ENCODE data around the gene ISM1.

Gene ISM1

GRCh38 chr20:13322621-13323020 is 101.5 kb downstream of the ISM1 start:
- Histone ChIP-seq H3K36me3 (ENCODE audit: control insufficient read depth in 1 of 2, insufficient read depth in 2 of 2, low read length in 2 of 2) (no peaks in the 10 kb centered on the region), H3K27ac (ENCODE audit: low read length) (no peak overlapping the region)

GRCh38 chr20:13325033-13325432 is 104.0 kb downstream of the ISM1 start:
- Histone ChIP-seq H3K4me3 (ENCODE audit: low read depth in 1 of 2, low read length in 2 of 2) (no peak overlapping the region), H3K36me3 (ENCODE audit: control insufficient read depth in 1 of 2, insufficient read depth in 2 of 2, low read length in 2 of 2) (no peaks in the 10 kb centered on the region), H3K9me3 (ENCODE audit: control insufficient read depth in 1 of 2, low read length in 2 of 2) (no peaks in the 10 kb centered on the region), H3K27me3 (ENCODE audit: low read depth, low read length) (no peaks in the 10 kb centered on the region), H3K4me1 (ENCODE audit: control insufficient read depth in 1 of 2, insufficient read depth in 2 of 2, low read length in 2 of 2) (peaks cover 0 to 11% of the 10 kb centered on the region in 2 donors), H3K27ac (ENCODE audit: low read length) (no peak overlapping the region)

More at GRCh38 chr20:13322621-13323020, 101.5 kb downstream of the ISM1 start:
- Histone ChIP-seq H3K4me3 (ENCODE audit: low read depth in 1 of 2, low read length in 2 of 2) (no peak overlapping the region), H3K9me3 (ENCODE audit: control insufficient read depth in 1 of 2, low read length in 2 of 2) (no peaks in the 10 kb centered on the region), H3K27me3 (ENCODE audit: low read depth, low read length) (no peaks in the 10 kb centered on the region), H3K4me1 (ENCODE audit: control insufficient read depth in 1 of 2, insufficient read depth in 2 of 2, low read length in 2 of 2) (peaks cover 0 to 11% of the 10 kb centered on the region in 2 donors)

GRCh38 chr20:13325796-13326340 is 104.8 kb downstream of the ISM1 start:
- no peaks in the 10 kb centered on the region for H3K27me3 ChIP-seq (ENCODE audit: low read depth, low read length)
- H3K9me3 ChIP-seq (ENCODE audit: control insufficient read depth in 1 of 2, low read length in 2 of 2), result no peaks in the 10 kb centered on the region
- peaks cover 0 to 11% of the 10 kb centered on the region in 2 donors for H3K4me1 ChIP-seq (ENCODE audit: control insufficient read depth in 1 of 2, insufficient read depth in 2 of 2, low read length in 2 of 2)
- H3K36me3 ChIP-seq (ENCODE audit: control insufficient read depth in 1 of 2, insufficient read depth in 2 of 2, low read length in 2 of 2), result no peaks in the 10 kb centered on the region
- H3K4me3 ChIP-seq (ENCODE audit: low read depth in 1 of 2, low read length in 2 of 2), result no peak overlapping the region
- no peak overlapping the region for H3K27ac ChIP-seq (ENCODE audit: low read length)

DNA sequence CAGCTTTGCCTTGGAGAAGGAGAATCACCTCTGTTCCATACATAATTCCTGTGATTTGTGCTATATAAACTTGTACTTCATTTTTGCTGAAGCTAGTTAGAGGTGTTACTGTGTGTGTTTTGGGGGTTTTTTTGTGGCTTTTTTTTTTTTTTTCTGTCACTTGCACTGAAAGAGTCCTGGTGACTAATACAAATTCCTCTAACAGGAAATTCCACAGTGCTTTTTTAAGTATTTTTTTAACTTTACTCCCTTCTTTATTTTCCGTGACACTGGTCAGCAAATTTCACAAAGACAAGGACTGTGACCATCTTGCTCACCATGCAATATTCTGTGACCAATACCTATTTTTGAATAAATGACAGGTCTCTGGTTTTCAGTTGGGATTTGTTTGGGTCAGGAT is 110.5 kb downstream of the ISM1 start:
- no peaks in the 10 kb centered on the region for H3K27me3 ChIP-seq (ENCODE audit: low read depth, low read length)
- H3K4me1 ChIP-seq (ENCODE audit: control insufficient read depth in 1 of 2, insufficient read depth in 2 of 2, low read length in 2 of 2), result no peaks in the 10 kb centered on the region
- no peak overlapping the region for H3K27ac ChIP-seq (ENCODE audit: low read length)
- no peak overlapping the region for H3K4me3 ChIP-seq (ENCODE audit: low read depth in 1 of 2, low read length in 2 of 2)
- H3K36me3 ChIP-seq (ENCODE audit: control insufficient read depth in 1 of 2, insufficient read depth in 2 of 2, low read length in 2 of 2), result no peaks in the 10 kb centered on the region
- H3K9me3 ChIP-seq (ENCODE audit: control insufficient read depth in 1 of 2, low read length in 2 of 2), result no peaks in the 10 kb centered on the region

DNA sequence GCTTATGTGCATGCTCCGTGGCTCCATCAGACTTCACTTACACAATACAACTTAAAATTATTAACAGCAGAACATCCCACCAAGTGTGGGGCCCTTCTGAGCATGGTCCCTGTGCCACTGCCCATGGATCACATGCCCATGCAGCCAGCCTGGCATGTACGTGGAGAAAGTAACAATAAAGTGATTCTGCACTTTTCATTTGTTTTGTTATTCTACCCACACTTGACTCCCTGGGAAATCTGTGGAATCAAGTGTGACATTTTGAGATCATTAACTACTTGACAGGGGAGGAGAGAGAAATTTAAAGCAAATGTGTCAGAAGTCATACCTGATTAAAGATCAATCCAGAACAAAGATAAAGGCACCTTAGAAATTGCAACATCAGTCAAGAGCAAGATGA is 112.0 kb downstream of the ISM1 start:
- H3K27ac ChIP-seq (ENCODE audit: low read length), result no peak overlapping the region
- no peaks in the 10 kb centered on the region for H3K27me3 ChIP-seq (ENCODE audit: low read depth, low read length)
- no peaks in the 10 kb centered on the region for H3K9me3 ChIP-seq (ENCODE audit: control insufficient read depth in 1 of 2, low read length in 2 of 2)
- no peaks in the 10 kb centered on the region for H3K36me3 ChIP-seq (ENCODE audit: control insufficient read depth in 1 of 2, insufficient read depth in 2 of 2, low read length in 2 of 2)
- H3K4me3 ChIP-seq (ENCODE audit: low read depth in 1 of 2, low read length in 2 of 2), result no peak overlapping the region
- no peaks in the 10 kb centered on the region for H3K4me1 ChIP-seq (ENCODE audit: control insufficient read depth in 1 of 2, insufficient read depth in 2 of 2, low read length in 2 of 2)

DNA sequence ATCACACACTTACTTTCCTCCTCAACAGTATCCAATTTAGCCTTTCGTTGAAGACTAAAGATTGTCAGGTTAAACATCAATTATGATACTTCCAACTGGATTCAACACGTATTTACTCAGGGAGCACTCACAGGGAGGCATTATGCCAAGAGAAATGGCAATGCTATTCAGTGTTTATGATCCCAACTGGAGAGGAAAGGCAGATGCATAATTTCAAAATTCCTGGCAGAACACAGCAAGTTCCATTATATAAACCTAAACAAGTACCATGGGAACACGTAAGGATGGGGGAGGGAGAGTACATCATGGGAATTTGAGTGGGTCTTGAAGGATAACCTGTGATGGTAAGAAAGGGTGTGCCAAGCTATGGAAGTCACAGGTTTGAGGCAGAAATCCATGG is 112.7 kb downstream of the ISM1 start:
- Histone ChIP-seq H3K9me3 (ENCODE audit: control insufficient read depth in 1 of 2, low read length in 2 of 2) (no peaks in the 10 kb centered on the region), H3K27me3 (ENCODE audit: low read depth, low read length) (no peaks in the 10 kb centered on the region), H3K36me3 (ENCODE audit: control insufficient read depth in 1 of 2, insufficient read depth in 2 of 2, low read length in 2 of 2) (no peaks in the 10 kb centered on the region), H3K4me1 (ENCODE audit: control insufficient read depth in 1 of 2, insufficient read depth in 2 of 2, low read length in 2 of 2) (no peaks in the 10 kb centered on the region), H3K4me3 (ENCODE audit: low read depth in 1 of 2, low read length in 2 of 2) (no peak overlapping the region), H3K27ac (ENCODE audit: low read length) (peak overlapping the region; percentile 61)

- Histone ChIP-seq H3K9me3 (ENCODE audit: control insufficient read depth in 1 of 2, low read length in 2 of 2) (no peaks in the 10 kb centered on the region), H3K36me3 (ENCODE audit: control insufficient read depth in 1 of 2, insufficient read depth in 2 of 2, low read length in 2 of 2) (no peaks in the 10 kb centered on the region), H3K27ac (ENCODE audit: low read length) (no peak overlapping the region), H3K4me1 (ENCODE audit: control insufficient read depth in 1 of 2, insufficient read depth in 2 of 2, low read length in 2 of 2) (no peaks in the 10 kb centered on the region), H3K27me3 (ENCODE audit: low read depth, low read length) (no peaks in the 10 kb centered on the region), H3K4me3 (ENCODE audit: low read depth in 1 of 2, low read length in 2 of 2) (no peak overlapping the region)
These were observed 115.4 kb downstream of the ISM1 start for GRCh38 chr20:13336308-13337089.

DNA sequence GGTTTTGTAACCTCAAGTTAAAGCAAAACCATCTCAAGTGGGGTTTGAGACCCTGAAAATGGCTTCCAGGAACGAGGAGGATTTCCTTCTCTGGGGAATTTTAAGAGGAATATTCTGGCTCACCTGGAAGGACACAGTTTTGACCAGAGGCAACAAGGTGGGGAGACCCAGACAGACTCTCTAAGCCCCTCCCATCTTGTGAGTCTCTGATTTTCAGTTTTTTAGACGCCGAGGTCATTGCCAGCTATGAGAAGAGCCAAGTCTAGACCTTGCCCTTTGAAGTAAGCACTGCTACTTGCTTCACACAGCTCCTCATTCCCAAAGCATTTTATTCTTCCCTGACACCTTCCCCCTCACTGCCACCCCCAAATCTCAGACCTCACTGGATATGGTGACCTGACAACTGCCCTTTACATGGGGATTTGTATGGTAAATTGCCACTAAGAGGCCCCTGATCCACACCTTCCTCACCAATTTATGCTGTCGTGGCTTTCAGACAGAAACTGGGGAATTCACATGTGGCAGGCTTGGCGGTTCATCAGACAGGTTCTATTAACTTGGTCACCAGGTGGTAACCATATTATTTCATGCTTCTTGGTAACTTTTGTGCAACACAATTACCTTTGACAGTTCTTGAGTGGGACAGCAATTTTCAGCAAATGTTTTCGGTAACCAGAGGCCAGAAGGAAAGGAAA is 116.2 kb downstream of the ISM1 start:
- Histone ChIP-seq H3K9me3 (ENCODE audit: control insufficient read depth in 1 of 2, low read length in 2 of 2) (no peaks in the 10 kb centered on the region), H3K4me1 (ENCODE audit: control insufficient read depth in 1 of 2, insufficient read depth in 2 of 2, low read length in 2 of 2) (no peaks in the 10 kb centered on the region), H3K36me3 (ENCODE audit: control insufficient read depth in 1 of 2, insufficient read depth in 2 of 2, low read length in 2 of 2) (no peaks in the 10 kb centered on the region), H3K27ac (ENCODE audit: low read length) (no peak overlapping the region), H3K27me3 (ENCODE audit: low read depth, low read length) (no peaks in the 10 kb centered on the region), H3K4me3 (ENCODE audit: low read depth in 1 of 2, low read length in 2 of 2) (no peak overlapping the region)

DNA sequence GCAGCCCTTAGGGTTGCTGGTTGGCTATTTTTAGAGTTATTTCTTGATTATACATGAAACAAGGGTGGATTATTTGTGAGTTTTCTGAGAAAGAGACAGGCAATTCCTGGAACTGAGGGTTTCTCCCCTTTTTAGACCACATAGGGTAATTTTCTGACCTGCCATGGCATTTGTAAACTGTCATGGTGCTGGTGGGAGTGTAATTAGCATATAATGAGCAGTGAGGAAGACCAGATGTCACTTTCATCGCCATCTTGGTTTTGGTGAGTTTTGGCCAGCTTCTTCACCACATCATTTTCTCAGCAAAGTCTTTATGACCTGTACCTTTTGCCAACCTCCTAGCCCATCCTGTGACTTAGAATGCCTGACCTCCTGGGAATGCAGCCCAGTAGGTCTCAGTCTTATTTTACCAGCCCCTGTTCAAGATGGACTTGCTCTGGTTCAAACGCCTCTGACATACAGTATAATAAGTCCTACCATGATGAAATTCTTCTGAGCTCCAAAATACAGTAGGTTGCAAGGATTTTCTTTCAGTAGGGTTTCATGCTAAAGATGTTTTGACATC is 117.1 kb downstream of the ISM1 start:
- H3K27me3 ChIP-seq (ENCODE audit: low read depth, low read length), result no peaks in the 10 kb centered on the region
- no peak overlapping the region for H3K27ac ChIP-seq (ENCODE audit: low read length)
- no peak overlapping the region for H3K4me3 ChIP-seq (ENCODE audit: low read depth in 1 of 2, low read length in 2 of 2)
- no peaks in the 10 kb centered on the region for H3K4me1 ChIP-seq (ENCODE audit: control insufficient read depth in 1 of 2, insufficient read depth in 2 of 2, low read length in 2 of 2)
- no peaks in the 10 kb centered on the region for H3K36me3 ChIP-seq (ENCODE audit: control insufficient read depth in 1 of 2, insufficient read depth in 2 of 2, low read length in 2 of 2)
- no peaks in the 10 kb centered on the region for H3K9me3 ChIP-seq (ENCODE audit: control insufficient read depth in 1 of 2, low read length in 2 of 2)

GRCh38 chr20:13338999-13339411 is 117.9 kb downstream of the ISM1 start:
- Histone ChIP-seq H3K4me3 (ENCODE audit: low read depth in 1 of 2, low read length in 2 of 2) (no peak overlapping the region), H3K4me1 (ENCODE audit: control insufficient read depth in 1 of 2, insufficient read depth in 2 of 2, low read length in 2 of 2) (no peaks in the 10 kb centered on the region), H3K9me3 (ENCODE audit: control insufficient read depth in 1 of 2, low read length in 2 of 2) (no peaks in the 10 kb centered on the region), H3K27ac (ENCODE audit: low read length) (no peak overlapping the region), H3K27me3 (ENCODE audit: low read depth, low read length) (no peaks in the 10 kb centered on the region), H3K36me3 (ENCODE audit: control insufficient read depth in 1 of 2, insufficient read depth in 2 of 2, low read length in 2 of 2) (no peaks in the 10 kb centered on the region)

GRCh38 chr20:13340088-13340487 is 119.0 kb downstream of the ISM1 start:
- Histone ChIP-seq H3K4me3 (ENCODE audit: low read depth in 1 of 2, low read length in 2 of 2) (no peak overlapping the region), H3K27ac (ENCODE audit: low read length) (no peak overlapping the region), H3K4me1 (ENCODE audit: control insufficient read depth in 1 of 2, insufficient read depth in 2 of 2, low read length in 2 of 2) (no peaks in the 10 kb centered on the region), H3K9me3 (ENCODE audit: control insufficient read depth in 1 of 2, low read length in 2 of 2) (no peaks in the 10 kb centered on the region), H3K36me3 (ENCODE audit: control insufficient read depth in 1 of 2, insufficient read depth in 2 of 2, low read length in 2 of 2) (no peaks in the 10 kb centered on the region), H3K27me3 (ENCODE audit: low read depth, low read length) (no peaks in the 10 kb centered on the region)
